H1 (cell line): ENCODE data around the gene ASXL1. TPM values are rescaled to one million over a fixed set of nuclear protein-coding genes. Genes with fewer than 3 reads are reported as not detected.

ENCODE experiments used
- ATF3 ChIP-seq: IDR thresholded peaks from 2 replicates; pipeline ENCODE4 v1.6.1; 2011; ENCODE audit warnings: low read depth, mild to moderate bottlenecking, low read length; ENCODE audit not compliant: insufficient read depth
- CBX5 ChIP-seq: fragments of 300-800, 300-1000 bp; sonication (generic); IDR thresholded peaks from 2 replicates; pipeline ENCODE4 v1.7.1; 2016; ENCODE audit warnings: antibody characterized with exemption, low read length, low read depth
- CHD7 ChIP-seq: fragments of 300-600 bp; sonication (generic); IDR thresholded peaks from 2 replicates; pipeline ENCODE4 v1.7.1; 2012; ENCODE audit warnings: low read length, moderate library complexity, mild to moderate bottlenecking, inconsistent platforms; ENCODE audit not compliant: insufficient replicate concordance
- CTBP2 ChIP-seq: IDR thresholded peaks from 2 replicates; pipeline ENCODE4 v1.7.0; 2011; ENCODE audit warnings: borderline replicate concordance, mild to moderate bottlenecking, moderate library complexity, mixed read lengths, low read length; ENCODE audit not compliant: insufficient read depth, insufficient read length
- EP300 ChIP-seq, 2 experiments: IDR thresholded peaks; 1 replicate in 1 of 2; 2 replicates in 1 of 2; pipeline ENCODE4 v1.6.1; 2011 to 2012; ENCODE audit warnings: low read depth in 2 of 2, low read length in 2 of 2, mild to moderate bottlenecking in 2 of 2, borderline replicate concordance in 1 of 2, inconsistent platforms in 1 of 2, moderate library complexity in 1 of 2
- KDM1A ChIP-seq: fragments of 200-600, 300-600 bp; sonication (generic); IDR thresholded peaks from 2 replicates; pipeline ENCODE4 v1.7.1; 2016; ENCODE audit warnings: mild to moderate bottlenecking, low read length, borderline replicate concordance
- KDM5A ChIP-seq: fragments of 200-600 bp; IDR thresholded peaks from 2 replicates; pipeline ENCODE4 v1.7.1; 2012; ENCODE audit warnings: mild to moderate bottlenecking, low read length, inconsistent platforms, mixed read lengths
- MAX ChIP-seq: IDR thresholded peaks from 2 replicates; pipeline ENCODE4 v1.6.1; 2012; ENCODE audit warnings: inconsistent platforms
- polyA plus RNA-seq, 7 experiments: library from polyadenylated mRNA; depleted of rRNA in 3 of 7; stranded (reverse) in 5 of 7; unstranded in 2 of 7; fragments of >200 nt in 5 of 7; fragments of 200-250 nt in 2 of 7; gene quantifications; 1 replicate in 5 of 7; 2 replicates in 1 of 7; 4 replicates in 1 of 7; pipeline versions ENCODE4 v1.2.1 to v1.2.3, GENCODE V29; 2011 to 2013; ENCODE audit warnings: missing spikeins in 2 of 7, mixed read lengths in 2 of 7
- total RNA-seq: library from RNA; stranded (reverse); fragmentation: NEBNext Ultra II Directional; extraction: Animal tissue kit (Norgen Biotek cat#: 25700); gene quantifications from 2 replicates; pipeline ENCODE4 v1.2.1, GENCODE V29; 2021

Gene ASXL1
- total and polyA plus RNA-seq, 2 of the 8 experiments (the other 6 are each of a cell fraction or from before 2014, with no cell fraction given), result 10.6 to 26.5 TPM

GRCh38 chr20:32457479-32457986 lies 99.4 kb downstream of the ASXL1 start (continued):
- TF ChIP-seq CHD7 (no peak), MAX (peak; percentile 27; the same call in 1 of the 2 replicates), CTBP2 (no peak), KDM1A (peak; percentile 85; the same call in 1 of the 2 replicates), ATF3 (no peak), KDM5A (no peak), EP300 (IDR thresholded peaks at IDR 0.05; ENCODE audit: borderline replicate concordance in 1 of 2, low read depth in 2 of 2, low read length in 2 of 2) (0 out of 3 replicates have a peak, but pooled peaks of 1 of the 2 experiments have one; percentile 65), CBX5 (no peak)
